ENCODE data around the gene PI16. TPM values are rescaled to one million over a fixed set of nuclear protein-coding genes. Genes with fewer than 3 reads are reported as not detected.

The PI16 gene
- polyA plus RNA-seq, 3 donors = 0.22 TPM; not detected in 2

GRCh38 chr6:36977470-36977941 is 23.0 kb downstream of the PI16 start:
- intact Hi-C loops (cut with micrococcal nuclease) = loop anchor here in 1 of 2 donors (5.0 kb wide), 1 partner anchor 40 kb away; no protein-coding TSS in a partner anchor
- no peak overlapping the region for H3K4me3 Mint-ChIP-seq
- no peaks in the 10 kb centered on the region for H3K9me3 Mint-ChIP-seq
- H3K9me3 ChIP-seq (replicated peaks in 1 of 2; ENCODE audit: control insufficient read depth in 1 of 2, insufficient read depth in 1 of 2, low read length in 2 of 2) = no peaks in the 10 kb centered on the region
- H3K36me3 ChIP-seq (replicated peaks in 1 of 2; ENCODE audit: control insufficient read depth in 1 of 2, insufficient read depth in 2 of 2, low read length in 2 of 2) = peaks cover 90 to 95% of the 10 kb centered on the region in 2 donors
- H3K9ac ChIP-seq (ENCODE audit: insufficient read depth, low read length, poor library complexity, severe bottlenecking) = no peak overlapping the region
- peak overlapping the region in 1 of 2 donors; percentile 6 for H3K27ac ChIP-seq (ENCODE audit: low read depth in 1 of 2, low read length in 2 of 2)
- no peak for DNase-seq
- H3K4me2 ChIP-seq (replicated peaks; ENCODE audit: extremely low read depth, low read length, poor library complexity, severe bottlenecking) = no peak overlapping the region
- TF ChIP-seq CTCF (IDR thresholded peaks at IDR 0.05) = peak; percentile 45
- H3K27ac Mint-ChIP-seq = peak overlapping the region in 3 of 7 donors; percentile 4 to 32 (median 5)
- peaks cover 53% of the 10 kb centered on the region for H3K79me2 ChIP-seq (ENCODE audit: insufficient read depth, low read length)
- H3K4me1 ChIP-seq (ENCODE audit: control insufficient read depth in 1 of 2, insufficient read depth in 2 of 2, low read length in 2 of 2) = peaks cover 0 to under 1% of the 10 kb centered on the region in 2 donors
- H4K20me1 ChIP-seq (ENCODE audit: insufficient read depth, low read length) = peaks cover 92% of the 10 kb centered on the region
- WGBS (ENCODE audit: insufficient coverage) = 92% methylated on average over 9 of the region's 16 CpGs
- H3K36me3 Mint-ChIP-seq = peaks cover 86 to 93% of the 10 kb centered on the region in 2 donors
- no peaks in the 10 kb centered on the region for H3K27me3 ChIP-seq (ENCODE audit: control insufficient read depth in 2 of 2, insufficient read depth in 2 of 2, low read length in 2 of 2)
- peaks cover 0 to 1% (median 0%) of the 10 kb centered on the region in 3 donors for H3K27me3 Mint-ChIP-seq (ENCODE audit: low read depth in 3 of 3)
- H3K4me1 Mint-ChIP-seq = peaks cover 6% of the 10 kb centered on the region
- H3K4me3 ChIP-seq (replicated peaks in 1 of 3; ENCODE audit: low read depth in 2 of 3, low read length in 3 of 3) = no peak overlapping the region
- H2AFZ ChIP-seq (ENCODE audit: insufficient read depth, low read depth, low read length, poor library complexity, severe bottlenecking) = no peak overlapping the region

DNA sequence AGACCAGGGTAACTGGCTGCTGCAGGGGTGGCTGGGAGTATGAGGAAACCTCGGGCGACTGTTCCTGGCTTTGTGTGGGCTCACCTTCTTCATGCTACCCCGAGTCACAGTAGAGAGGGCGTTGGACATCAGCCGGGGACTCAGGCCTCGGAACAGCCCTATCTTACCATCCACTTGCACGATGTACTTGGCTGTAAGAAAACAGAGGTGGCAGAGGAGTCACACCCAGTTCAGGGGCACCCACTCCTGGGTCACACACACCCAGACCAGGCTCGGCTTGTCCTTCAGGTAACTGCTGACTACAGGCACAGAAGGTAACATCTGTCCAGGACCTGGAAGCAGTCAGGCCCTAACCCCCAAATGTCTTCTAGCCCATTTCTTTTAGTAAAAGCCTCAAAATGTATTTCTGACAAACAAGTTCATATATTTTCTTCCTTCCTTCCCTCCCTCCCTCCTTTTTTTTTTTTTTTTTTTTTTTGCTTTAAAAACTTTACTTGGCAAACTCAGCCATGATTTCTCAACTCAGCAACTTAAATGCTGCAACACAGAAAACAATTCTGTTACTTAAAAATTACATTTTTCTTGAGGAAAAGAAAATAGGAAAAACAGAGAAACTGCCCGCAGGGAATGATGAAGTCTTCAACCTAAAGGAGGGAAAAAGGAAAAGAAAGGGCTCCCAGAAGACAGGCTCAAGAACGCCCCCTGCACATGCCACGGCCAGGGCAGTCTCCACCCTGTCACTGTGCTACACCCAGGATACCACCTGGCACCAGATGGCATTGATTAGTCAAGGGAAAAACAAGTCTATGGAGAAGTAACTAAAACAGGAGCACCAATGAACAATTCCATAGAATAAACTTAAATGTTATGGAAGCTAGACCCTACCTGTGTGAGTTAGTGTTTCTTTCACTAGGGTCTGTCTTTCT is 24.1 kb downstream of the PI16 start:
- intact Hi-C loops (cut with micrococcal nuclease) = loop anchor here in 1 of 2 donors (5.0 kb wide), 1 partner anchor 39 kb away; no protein-coding TSS in a partner anchor
- Histone ChIP-seq H3K4me1 (ENCODE audit: control insufficient read depth in 1 of 2, insufficient read depth in 2 of 2, low read length in 2 of 2) (peaks cover 12% of the 10 kb centered on the region in 2 donors), H4K20me1 (ENCODE audit: insufficient read depth, low read length) (peaks cover 95% of the 10 kb centered on the region), H3K27me3 (ENCODE audit: control insufficient read depth in 2 of 2, insufficient read depth in 2 of 2, low read length in 2 of 2) (no peaks in the 10 kb centered on the region), H3K9me3 (replicated peaks in 1 of 2; ENCODE audit: control insufficient read depth in 1 of 2, insufficient read depth in 1 of 2, low read length in 2 of 2) (no peaks in the 10 kb centered on the region), H3K4me2 (replicated peaks; ENCODE audit: extremely low read depth, low read length, poor library complexity, severe bottlenecking) (no peak overlapping the region), H3K9ac (ENCODE audit: insufficient read depth, low read length, poor library complexity, severe bottlenecking) (no peak overlapping the region), H3K4me3 (replicated peaks in 1 of 3; ENCODE audit: low read depth in 2 of 3, low read length in 3 of 3) (no peak overlapping the region), H3K36me3 (replicated peaks in 1 of 2; ENCODE audit: control insufficient read depth in 1 of 2, insufficient read depth in 2 of 2, low read length in 2 of 2) (peaks cover 79 to 83% of the 10 kb centered on the region in 2 donors), H2AFZ (ENCODE audit: insufficient read depth, low read depth, low read length, poor library complexity, severe bottlenecking) (no peak overlapping the region), H3K79me2 (ENCODE audit: insufficient read depth, low read length) (peaks cover 65% of the 10 kb centered on the region), H3K27ac (ENCODE audit: low read depth in 1 of 2, low read length in 2 of 2) (peak overlapping the region in 1 of 2 donors; percentile 15)
- Mint-ChIP-seq H3K27ac (peak overlapping the region in 5 of 7 donors; percentile 19 to 63 (median 43)), H3K9me3 (no peaks in the 10 kb centered on the region), H3K4me3 (no peak overlapping the region), H3K36me3 (peaks cover 76 to 81% of the 10 kb centered on the region in 2 donors), H3K4me1 (peaks cover 6% of the 10 kb centered on the region), H3K27me3 (ENCODE audit: low read depth in 3 of 3) (no peaks in the 10 kb centered on the region)
- DNase-seq = no peak
- no peak for TF ChIP-seq CTCF (IDR thresholded peaks at IDR 0.05)
- WGBS (ENCODE audit: insufficient coverage) = 94% methylated on average over 10 of the region's 11 CpGs

Measured in CD14-positive monocyte (primary cell).